Measurements from ENCODE around the gene HCN2. TPM values are rescaled to one million over a fixed set of nuclear protein-coding genes. Genes with fewer than 3 reads are reported as not detected.

The HCN2 gene
- total and polyA plus RNA-seq, 10 of the 15 experiments (the other 5 are each of a cell fraction or from before 2014, with no cell fraction given): 0.01 to 0.54 (median 0.08) TPM; not detected in 4

DNA sequence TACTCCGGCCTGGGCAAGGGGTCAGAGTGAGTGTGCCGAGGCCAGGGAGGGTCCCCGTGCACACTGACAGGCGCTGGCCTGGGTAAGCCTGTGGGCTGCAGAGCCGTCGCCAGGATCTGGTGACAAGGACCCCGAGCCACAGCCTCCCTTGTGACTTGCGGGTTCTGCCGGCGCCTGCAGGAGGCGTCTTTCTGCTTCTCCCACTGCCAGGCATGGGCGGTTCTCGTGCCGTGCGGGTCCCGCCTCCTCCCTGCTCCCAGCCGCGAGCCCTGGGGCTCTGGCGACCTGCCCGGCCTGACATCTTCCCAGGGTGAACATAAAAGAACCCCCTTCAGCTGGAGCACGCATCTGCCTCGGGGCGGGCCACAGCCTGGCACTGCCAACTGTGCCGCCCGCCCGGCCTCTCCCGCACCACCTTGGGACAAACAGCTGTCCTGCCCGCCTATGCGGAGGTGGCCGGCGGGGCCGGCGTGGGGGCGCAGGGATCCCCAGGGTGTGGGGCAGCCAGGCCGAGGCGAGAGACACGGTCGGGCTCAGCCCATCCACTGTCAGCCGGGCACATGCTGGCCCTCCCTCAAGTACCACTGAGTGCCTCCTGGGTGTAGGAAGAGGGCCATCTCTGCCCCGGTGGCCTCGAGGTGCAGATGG lies 1.5 kb upstream of the HCN2 start (continued):
- TF ChIP-seq, protein P1, sequence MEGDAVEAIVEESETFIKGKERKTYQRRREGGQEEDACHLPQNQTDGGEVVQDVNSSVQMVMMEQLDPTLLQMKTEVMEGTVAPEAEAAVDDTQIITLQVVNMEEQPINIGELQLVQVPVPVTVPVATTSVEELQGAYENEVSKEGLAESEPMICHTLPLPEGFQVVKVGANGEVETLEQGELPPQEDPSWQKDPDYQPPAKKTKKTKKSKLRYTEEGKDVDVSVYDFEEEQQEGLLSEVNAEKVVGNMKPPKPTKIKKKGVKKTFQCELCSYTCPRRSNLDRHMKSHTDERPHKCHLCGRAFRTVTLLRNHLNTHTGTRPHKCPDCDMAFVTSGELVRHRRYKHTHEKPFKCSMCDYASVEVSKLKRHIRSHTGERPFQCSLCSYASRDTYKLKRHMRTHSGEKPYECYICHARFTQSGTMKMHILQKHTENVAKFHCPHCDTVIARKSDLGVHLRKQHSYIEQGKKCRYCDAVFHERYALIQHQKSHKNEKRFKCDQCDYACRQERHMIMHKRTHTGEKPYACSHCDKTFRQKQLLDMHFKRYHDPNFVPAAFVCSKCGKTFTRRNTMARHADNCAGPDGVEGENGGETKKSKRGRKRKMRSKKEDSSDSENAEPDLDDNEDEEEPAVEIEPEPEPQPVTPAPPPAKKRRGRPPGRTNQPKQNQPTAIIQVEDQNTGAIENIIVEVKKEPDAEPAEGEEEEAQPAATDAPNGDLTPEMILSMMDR (IDR thresholded peaks at IDR 0.05 in 2 of 3, conservative IDR thresholded peaks at IDR 0.05 in 1 of 3; ENCODE audit: control insufficient read depth in 2 of 3, extremely low read depth in 1 of 3, insufficient read depth in 1 of 3, low read depth in 3 of 3, low read length in 3 of 3): peak; percentile 32 to 50 (median 40); a peak in 5 of 6 replicates
- TF ChIP-seq CREB1 (IDR thresholded peaks at IDR 0.05; ENCODE audit: low read depth) (no peak), RAD21 (IDR thresholded peaks at IDR 0.05; ENCODE audit: insufficient read depth, low read depth, low read length) (peak; percentile 27; the same call in 1 of the 2 replicates), YY1 (IDR thresholded peaks at IDR 0.05; ENCODE audit: low read depth, low read length) (0 out of 2 replicates have a peak, but pooled peaks have one; percentile 11), GATAD2B (conservative IDR thresholded peaks at IDR 0.05; ENCODE audit: low read depth) (peak; percentile 48; the same call in 1 of the 2 replicates)
- TF ChIP-seq, protein P2, sequence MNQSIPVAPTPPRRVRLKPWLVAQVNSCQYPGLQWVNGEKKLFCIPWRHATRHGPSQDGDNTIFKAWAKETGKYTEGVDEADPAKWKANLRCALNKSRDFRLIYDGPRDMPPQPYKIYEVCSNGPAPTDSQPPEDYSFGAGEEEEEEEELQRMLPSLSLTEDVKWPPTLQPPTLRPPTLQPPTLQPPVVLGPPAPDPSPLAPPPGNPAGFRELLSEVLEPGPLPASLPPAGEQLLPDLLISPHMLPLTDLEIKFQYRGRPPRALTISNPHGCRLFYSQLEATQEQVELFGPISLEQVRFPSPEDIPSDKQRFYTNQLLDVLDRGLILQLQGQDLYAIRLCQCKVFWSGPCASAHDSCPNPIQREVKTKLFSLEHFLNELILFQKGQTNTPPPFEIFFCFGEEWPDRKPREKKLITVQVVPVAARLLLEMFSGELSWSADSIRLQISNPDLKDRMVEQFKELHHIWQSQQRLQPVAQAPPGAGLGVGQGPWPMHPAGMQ (IDR thresholded peaks at IDR 0.05; ENCODE audit: borderline replicate concordance): no peak
- TF ChIP-seq, protein P3, sequence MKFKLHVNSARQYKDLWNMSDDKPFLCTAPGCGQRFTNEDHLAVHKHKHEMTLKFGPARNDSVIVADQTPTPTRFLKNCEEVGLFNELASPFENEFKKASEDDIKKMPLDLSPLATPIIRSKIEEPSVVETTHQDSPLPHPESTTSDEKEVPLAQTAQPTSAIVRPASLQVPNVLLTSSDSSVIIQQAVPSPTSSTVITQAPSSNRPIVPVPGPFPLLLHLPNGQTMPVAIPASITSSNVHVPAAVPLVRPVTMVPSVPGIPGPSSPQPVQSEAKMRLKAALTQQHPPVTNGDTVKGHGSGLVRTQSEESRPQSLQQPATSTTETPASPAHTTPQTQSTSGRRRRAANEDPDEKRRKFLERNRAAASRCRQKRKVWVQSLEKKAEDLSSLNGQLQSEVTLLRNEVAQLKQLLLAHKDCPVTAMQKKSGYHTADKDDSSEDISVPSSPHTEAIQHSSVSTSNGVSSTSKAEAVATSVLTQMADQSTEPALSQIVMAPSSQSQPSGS (IDR thresholded peaks at IDR 0.05; ENCODE audit: low read length): no peak
